GM10248 (cell line): ENCODE results near the gene CYP26B1.
A peak's percentile ranks its signal among the peaks of the same experiment; 100 is the strongest.

Experiments used
- CTCF ChIA-PET: fragments of 300-600 bp; sonication (Branson Sonifier 250); formaldehyde crosslinking; extraction: SDS; loops from one replicate; lab custom pipeline; 2021; ENCODE audit warnings: antibody characterized with exemption; lab: Yijun Ruan, JAX
- POLR2A ChIA-PET: fragments of 350-650 bp; sonication (Branson Sonifier 250); formaldehyde crosslinking; extraction: SDS; loops from one replicate; lab custom pipeline; 2020; ENCODE audit warnings: antibody characterized with exemption; lab: Yijun Ruan, JAX
- DNase-seq: peaks from one replicate; pipeline ENCODE4 v3.0.0; 2012; ENCODE audit errors: extremely low spot score
- TF ChIP-seq, protein P1 (sequence below): IDR thresholded peaks from 2 replicates; pipeline ENCODE4 v1.5.1; 2012; ENCODE audit warnings: mild to moderate bottlenecking, low read depth; ENCODE audit errors: extremely low read depth, missing control alignments, control extremely low read depth

The CYP26B1 gene

GRCh38 chr2:72148003-72148836, 558 bp upstream of the CYP26B1 start:
- ChIA-PET POLR2A (no interaction called here), CTCF (interaction anchor here (3.9 kb wide), 1 partner anchor 601 kb away, joined by 36 read pairs; no protein-coding TSS in a partner anchor)
- TF ChIP-seq, protein P1, sequence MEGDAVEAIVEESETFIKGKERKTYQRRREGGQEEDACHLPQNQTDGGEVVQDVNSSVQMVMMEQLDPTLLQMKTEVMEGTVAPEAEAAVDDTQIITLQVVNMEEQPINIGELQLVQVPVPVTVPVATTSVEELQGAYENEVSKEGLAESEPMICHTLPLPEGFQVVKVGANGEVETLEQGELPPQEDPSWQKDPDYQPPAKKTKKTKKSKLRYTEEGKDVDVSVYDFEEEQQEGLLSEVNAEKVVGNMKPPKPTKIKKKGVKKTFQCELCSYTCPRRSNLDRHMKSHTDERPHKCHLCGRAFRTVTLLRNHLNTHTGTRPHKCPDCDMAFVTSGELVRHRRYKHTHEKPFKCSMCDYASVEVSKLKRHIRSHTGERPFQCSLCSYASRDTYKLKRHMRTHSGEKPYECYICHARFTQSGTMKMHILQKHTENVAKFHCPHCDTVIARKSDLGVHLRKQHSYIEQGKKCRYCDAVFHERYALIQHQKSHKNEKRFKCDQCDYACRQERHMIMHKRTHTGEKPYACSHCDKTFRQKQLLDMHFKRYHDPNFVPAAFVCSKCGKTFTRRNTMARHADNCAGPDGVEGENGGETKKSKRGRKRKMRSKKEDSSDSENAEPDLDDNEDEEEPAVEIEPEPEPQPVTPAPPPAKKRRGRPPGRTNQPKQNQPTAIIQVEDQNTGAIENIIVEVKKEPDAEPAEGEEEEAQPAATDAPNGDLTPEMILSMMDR: no peak
- peak; percentile 15 for DNase-seq

- ChIA-PET CTCF (no interaction called here), POLR2A (no interaction called here)
- TF ChIP-seq, protein P1: no peak
- DNase-seq: peak; percentile 27
Measured at GRCh38 chr2:72146347-72147302, 1.0 kb downstream of the CYP26B1 start.

DNA sequence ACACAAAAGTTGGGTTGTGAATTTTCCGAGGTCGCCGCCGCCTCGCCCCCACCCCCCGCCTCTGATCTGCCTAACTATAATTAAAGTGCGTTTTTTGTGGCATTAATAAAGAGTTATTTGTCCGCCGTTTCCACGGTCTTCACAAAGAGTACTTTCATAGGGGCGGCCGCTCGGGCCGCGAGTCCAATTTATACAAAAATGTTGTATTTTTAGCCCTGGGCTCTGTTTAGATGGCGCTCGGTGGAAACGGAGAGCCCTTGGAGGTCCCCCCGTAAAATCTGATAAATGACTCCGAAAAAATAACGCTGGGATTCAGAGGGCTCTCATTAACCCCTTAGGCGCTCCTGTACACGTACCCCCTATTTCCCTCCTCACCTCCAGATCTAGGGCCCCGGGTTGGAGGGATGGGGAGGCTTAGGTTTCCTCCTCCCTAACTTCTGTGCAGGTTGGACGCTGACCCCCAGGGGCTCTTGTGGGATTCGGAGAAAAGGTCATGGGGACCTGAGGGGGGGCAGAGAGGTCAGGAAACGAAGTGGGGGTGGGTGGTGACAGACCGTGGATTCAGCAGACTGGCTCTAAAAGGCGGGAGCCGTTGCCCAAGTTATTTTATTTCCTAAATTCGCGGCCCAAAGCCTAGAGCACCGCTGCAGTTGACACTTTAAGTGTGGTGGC, 1.9 kb downstream of the CYP26B1 start:
- no peak for DNase-seq
- ChIA-PET POLR2A (no interaction called here), CTCF (no interaction called here)
- TF ChIP-seq, protein P1: no peak

GRCh38 chr2:72145289-72145657, 2.4 kb downstream of the CYP26B1 start:
- CTCF ChIA-PET: no interaction called here
- POLR2A ChIA-PET: no interaction called here
- DNase-seq: peak; percentile 17
- TF ChIP-seq, protein P1: no peak

GRCh38 chr2:72144632-72145288, 2.9 kb downstream of the CYP26B1 start:
- CTCF ChIA-PET: no interaction called here
- peak; percentile 29 for DNase-seq
- POLR2A ChIA-PET: no interaction called here
- TF ChIP-seq, protein P1: no peak
